Umbilical cord (tissue), 2 donors: Measurements from ENCODE around the gene TRIO. TPM values are rescaled to one million over a fixed set of nuclear protein-coding genes. Genes with fewer than 3 reads are reported as not detected.

Source experiments
- DNase-seq: peaks from one replicate; pipeline ENCODE4 v3.0.0-alpha.2; 2015; ENCODE audit warnings: low spot score
- total RNA-seq: library from RNA; depleted of rRNA; stranded (reverse); fragments of >200 nt; gene quantifications from one replicate; pipeline ENCODE4 v1.2.3, GENCODE V29; 2014; ENCODE audit warnings: low replicate concordance; ENCODE audit not compliant: insufficient read depth

The TRIO gene
- total RNA-seq, 1 donor from 2014 or later: 170 TPM

GRCh38 chr5:14167211-14167845 is 24.2 kb downstream of the TRIO start:
- DNase-seq: no peak

DNA sequence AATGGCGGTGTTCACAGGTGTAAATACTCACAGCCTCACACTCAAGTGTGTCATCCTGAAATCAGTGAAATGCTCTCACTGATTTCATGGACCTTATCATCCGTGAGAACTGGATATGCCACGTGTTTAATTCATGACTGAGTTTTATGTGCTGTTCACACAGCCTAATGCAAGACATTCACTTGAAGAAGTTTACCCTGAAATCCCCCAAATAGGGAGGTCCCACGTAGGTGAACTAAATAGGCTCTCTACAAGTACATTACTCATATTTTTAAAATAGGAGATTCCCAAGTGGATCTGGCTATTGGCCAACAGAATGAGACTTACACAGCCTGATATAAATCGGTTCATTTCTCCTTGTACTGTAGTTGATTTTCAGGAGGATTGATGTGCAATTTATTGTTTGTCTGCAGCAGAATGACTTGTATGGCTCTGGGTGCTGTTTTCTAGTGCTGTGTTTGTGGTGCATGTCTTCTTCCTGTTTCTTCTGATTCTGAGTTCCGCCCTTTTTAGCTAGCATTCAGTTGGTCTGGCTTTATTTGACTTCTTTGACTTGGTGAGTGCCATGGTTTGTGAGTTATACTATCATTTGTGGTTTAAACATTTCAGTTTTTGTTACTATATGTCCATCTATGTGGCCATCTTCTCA is 25.1 kb downstream of the TRIO start:
- no peak for DNase-seq

DNA sequence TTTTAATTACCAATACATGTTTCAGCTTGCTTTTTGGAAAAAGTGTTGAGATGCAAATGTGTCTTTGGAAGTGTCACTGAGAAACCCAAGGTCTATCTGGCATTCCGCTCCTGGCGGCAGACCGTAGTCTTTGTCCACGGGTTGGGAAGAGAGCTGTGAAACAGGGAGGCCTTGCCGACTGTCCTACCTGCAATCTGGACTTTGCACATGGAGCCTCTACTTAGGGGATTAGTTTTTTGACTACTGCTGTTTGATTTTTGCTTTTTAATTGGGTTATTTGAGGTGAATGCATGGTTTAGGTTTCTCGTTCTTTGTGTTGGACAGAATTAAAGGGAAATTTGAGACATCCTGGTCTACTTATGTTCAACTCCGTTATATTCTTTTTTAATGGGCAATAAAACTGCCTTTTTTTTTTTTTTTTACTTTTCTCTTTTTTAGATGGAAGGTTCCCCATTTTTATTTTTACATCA is 25.7 kb downstream of the TRIO start:
- no peak for DNase-seq

DNA sequence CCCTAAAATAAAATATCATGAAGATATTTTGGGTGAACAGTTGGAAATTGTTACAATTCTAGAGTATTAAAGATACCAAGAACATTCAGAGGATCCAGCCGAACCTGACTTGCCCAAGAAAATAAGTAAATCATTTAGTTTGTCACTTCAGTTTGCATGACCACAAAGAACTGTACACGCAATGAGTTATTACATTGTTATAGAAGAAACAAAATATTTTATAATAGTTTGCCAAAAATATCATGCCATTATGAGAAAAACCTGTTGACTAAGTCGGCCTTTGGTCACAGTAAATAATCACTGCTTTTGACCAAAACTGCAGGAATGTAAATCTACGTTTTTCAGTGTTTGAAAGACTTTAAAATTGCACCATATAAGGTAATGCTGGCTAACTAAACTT is 27.9 kb downstream of the TRIO start:
- no peak for DNase-seq

DNA sequence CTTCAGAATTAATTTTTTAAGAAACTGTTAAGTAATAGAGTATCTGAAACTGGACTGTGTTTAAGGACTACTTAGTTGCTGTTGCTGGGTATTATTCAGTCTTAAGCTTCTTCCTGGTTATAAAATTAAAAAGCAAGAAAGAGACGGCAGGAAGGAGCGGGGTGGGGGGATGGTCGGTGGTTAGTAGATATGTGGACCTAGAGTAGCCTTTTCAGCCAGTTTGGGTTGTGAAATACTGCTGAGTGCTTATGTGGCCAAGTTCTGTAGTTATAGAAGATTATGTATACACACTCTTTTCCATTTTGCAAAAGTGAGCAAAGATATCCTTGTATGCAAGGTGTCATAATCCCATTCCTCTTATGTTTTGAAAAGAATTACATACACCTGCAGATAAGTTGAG is 28.5 kb downstream of the TRIO start:
- DNase-seq: no peak

DNA sequence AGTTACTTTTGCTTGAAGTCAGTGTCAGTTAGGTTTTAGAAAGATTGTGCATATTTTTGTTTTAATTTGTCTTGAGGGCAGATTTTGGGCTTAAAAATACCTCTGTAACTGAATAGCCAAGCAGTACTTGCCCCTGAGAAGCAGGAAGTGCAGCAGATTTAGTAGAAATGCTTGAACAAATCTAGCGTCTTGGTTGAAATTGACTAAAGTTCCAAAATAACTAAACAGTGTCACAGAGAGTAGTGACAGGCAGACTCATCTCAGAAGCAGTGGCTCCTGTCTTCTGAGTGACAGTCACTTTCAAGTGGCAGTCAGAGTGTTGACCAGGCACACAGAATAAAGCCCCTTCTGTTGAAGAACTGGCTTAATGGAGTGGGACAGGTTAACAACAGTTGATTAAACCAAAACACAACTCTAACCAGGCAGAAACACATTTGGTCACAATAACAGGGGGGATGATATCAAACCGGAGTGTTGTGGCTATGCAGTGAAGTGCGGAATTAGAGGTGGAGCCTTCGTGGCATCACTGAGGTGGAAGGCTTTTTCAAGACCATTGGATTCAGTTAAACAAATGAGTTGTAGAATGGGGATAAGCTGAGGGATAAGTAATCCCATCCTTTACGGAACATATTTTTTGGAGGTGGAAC is 29.1 kb downstream of the TRIO start:
- DNase-seq: no peak

- no peak for DNase-seq
Observed at GRCh38 chr5:14173377-14174229, 30.5 kb downstream of the TRIO start.

DNA sequence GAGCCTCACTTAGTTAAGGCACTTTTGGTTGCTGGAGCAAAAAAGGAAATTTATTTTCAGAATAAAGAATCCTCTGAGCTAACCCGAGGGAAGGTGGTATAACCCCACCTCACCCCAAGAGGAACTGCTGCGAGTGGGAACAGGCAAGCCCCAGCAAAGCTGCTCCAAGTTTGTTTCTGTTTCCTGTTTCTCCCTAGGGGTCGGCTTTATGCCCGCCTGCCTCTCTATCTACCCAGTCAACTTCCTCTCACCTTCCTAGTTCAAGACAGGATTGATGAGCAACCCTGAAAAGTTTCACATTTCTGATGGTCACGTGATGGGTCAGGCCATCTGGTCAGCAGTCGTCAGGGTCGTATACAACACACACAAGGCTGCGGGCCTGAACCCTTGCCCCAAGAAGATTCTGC is 31.1 kb downstream of the TRIO start:
- DNase-seq: no peak

GRCh38 chr5:14175381-14175780 is 32.2 kb downstream of the TRIO start:
- DNase-seq: no peak

DNA sequence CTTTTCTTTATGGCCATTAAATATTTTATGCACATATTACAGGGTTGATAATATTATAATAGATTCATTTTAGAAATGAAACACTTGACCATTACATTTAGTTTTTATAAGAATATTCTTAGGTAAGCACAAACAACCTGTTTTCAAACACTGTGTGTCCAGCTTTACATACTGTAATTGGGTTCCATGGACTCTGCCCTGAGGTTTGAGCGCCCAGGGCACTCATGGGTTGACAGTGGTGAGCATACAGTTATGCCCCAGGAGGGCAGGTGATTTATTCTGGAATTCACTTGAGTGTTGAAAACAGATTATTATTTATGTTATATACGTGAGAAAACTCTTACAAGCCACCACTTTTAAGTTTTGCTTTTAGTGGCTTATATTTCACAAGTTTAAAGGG is 33.7 kb downstream of the TRIO start:
- DNase-seq: no peak

DNA sequence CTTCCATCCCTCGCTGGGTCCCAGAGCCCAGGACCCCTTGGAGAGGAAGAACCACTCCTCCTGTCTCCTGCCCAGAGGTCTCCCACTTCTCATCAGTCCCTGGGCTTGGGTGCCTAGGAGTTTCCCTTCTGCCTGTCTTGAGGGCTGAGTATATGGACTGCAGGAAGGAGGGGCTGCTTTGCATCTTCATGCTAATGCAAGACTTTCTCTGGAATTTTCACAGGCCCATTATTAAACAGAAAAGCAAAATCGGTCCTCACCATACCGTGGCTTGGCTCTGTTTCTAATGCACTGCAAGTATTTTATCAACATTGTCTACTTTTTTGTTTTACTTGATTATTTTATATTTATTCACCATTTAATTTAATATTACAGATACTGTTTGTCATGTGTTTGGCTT is 34.5 kb downstream of the TRIO start:
- no peak for DNase-seq

DNA sequence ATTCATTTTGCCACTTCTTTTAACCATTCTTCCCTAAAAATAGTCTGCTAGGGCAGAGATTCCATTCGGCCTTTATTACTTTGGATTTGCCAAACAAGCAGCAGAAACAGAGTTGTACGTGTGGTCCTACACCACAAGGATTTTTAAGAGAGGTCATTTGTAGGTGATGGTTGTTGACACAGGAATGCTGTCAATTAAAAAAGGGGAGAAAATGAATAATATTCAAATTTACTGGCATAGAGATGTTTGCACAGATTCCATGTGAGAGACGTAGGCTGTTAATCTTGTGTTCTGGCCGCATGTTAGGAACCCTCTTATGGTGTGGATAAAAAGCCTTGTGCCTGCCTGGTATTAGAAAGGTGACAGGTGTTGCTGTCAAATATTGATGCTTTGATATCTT is 34.9 kb downstream of the TRIO start:
- no peak for DNase-seq

GRCh38 chr5:14178671-14179211 is 35.6 kb downstream of the TRIO start:
- DNase-seq: no peak

DNA sequence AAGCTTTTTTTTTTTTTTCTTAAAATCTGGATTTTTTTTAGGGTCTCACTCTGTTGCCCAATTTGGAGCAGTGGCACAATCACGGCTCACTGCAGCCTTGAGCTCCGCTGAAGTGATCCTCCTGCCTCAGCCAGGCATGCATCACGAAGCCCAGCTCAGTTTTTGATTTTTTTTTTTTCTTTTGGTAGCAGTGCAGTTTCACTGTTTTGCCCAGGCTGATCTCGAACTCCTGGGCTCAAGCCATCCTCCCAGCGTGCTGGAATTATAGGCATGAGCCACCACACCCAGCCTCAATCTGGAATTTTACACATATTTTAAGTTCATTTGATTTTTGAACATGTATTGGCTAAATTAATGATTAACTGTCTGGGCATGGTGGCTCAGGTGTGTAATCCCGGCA is 36.3 kb downstream of the TRIO start:
- no peak for DNase-seq

DNA sequence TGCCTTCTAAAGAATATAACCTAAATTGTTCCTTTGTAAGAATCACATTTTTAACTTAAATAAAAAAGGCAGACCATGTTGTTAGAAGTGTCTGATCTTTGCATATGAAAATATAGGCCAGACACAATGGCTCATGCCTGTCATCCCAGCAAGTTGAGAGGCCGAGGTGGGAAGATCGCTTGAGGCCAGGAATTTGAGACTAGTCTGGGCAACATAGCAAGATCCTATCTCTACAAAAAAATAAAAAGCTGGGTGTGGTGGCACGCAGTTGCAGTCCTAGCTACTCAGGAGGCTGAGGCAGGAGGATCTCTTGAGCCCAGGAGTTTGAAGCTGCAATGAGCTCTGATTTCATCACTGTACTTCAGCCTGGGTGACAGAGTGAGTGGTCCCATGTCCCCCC is 37.3 kb downstream of the TRIO start:
- DNase-seq: no peak

DNA sequence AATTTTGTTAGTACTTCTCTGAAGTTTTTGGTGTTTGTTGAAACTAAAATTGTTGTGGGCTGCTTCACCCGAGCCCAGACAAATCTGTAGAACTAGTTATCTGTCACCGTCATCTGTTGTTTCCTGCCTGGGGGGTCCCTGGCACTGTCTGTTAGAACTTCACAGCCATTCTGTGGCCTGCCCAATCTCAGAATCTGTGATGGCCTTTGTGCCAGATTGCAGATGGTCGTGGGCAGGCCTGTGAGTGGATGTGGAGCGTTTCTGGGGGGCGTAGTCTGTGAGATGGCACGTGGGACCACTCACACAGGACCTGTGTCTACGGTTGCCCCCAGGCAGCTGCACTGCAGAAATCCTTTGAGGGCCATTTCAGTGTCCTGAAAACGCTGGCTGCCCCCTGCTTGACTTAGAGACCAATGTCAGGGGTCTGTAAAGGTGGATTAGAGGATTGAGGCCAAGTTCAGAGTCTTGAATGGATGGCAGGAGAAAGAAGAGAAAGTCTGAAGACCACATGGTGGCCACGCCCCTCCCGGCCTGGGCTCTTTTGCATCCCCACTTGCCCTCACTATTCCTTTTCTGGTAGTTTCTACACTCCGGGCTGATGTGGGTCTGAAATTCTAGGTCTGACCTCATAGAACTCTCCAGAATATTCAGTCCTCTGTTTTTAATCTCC is 38.3 kb downstream of the TRIO start:
- DNase-seq: no peak

DNA sequence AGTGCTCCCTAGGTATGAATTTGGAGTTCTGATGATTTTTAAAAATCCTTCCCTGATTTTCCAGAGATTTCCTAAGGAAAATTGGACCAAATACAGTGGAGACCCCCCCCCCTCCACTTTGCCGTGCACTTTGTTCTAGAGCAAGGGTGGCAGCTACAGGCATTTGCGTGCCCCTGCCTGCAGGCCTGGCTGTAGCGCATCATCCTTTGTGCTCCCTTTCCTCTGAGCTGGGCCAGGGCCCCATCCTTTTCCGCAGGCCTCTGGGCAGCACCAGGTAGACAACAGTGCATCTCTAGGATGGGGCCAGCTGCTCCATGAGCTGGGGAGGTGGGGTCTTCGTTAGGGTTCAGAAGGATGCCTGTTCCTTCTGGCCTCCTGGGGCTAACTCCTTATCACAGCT is 39.6 kb downstream of the TRIO start:
- no peak for DNase-seq

DNA sequence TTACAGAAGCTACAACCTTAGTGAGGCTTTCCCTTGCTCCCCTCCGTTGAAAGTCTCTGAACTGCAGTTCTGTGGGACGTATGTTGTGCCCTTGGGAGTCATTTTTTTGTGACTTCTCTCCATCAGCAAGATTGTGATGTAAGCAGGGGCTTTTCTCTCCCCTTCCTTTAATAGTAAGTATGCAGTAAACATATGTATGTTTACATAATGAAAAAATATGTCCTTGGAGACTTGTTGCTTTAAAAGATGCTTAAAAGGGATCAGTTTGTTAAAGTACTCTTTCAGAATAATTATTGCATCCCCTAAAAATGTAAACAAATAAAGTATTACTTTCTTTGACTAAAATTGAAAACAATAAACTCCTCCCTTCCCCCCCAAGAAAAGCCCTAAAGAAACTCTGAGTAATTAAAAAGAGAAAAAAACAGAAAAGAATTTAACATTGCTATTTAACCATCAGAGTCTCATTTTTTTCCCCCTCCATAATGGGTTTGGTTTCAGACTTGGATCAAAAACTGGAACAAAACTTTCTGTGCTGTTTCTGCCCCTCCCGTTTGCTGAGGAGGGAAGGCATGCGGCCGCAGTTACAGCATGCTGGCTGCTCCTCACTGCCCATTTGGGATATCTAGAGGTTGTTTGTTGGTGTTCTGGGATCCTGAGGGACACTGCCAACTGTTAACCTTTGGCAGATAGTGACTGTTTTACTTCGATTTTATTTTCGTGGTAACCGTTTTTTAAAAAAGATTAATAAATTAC is 40.2 kb downstream of the TRIO start:
- DNase-seq: peak; percentile 57

DNA sequence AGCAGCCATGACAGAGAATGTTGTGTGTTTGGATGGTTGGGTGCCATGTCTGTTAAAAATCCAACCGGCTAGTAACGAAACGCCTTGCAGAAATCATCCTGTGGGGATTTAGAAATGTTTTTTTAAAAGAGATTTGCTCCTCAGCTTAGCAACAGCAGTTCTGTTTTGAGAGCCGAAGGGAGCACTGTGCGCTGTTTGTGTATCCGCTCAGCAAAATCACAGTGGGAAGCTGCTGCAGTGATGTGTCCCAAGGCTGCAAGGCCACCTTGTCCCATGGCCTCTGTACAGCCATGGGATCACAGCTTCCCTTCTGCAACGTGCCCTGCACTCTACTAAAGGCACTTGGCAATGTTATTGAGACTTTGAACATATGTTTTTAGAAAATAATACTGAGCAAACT is 40.9 kb downstream of the TRIO start:
- DNase-seq: peak; percentile 71

- DNase-seq: no peak
Observed at GRCh38 chr5:14184725-14185124, 41.6 kb downstream of the TRIO start.
